OCI-LY3 (cell line): ENCODE data around the gene RFPL1.
"Not testable (repeated sequence)": the region's sequence is repeated elsewhere in the genome, so short reads cannot be mapped to it uniquely, and the experiment has no call there.

Experiments
- EZH2phosphoT487 ChIP-seq: fragments of 200-600 bp; shearing (Covaris generic); IDR thresholded peaks from 2 replicates; pipeline ENCODE4 v1.6.1; 2018; ENCODE audit warnings: antibody characterized with exemption, mixed run types, low read depth
- TF ChIP-seq, protein P1 (sequence below): fragments of 200-600, 300-600 bp; sonication (generic); IDR thresholded peaks from 2 replicates; pipeline ENCODE4 v1.5.1; 2014; ENCODE audit warnings: antibody characterized with exemption, low read length, low read depth

DNA sequence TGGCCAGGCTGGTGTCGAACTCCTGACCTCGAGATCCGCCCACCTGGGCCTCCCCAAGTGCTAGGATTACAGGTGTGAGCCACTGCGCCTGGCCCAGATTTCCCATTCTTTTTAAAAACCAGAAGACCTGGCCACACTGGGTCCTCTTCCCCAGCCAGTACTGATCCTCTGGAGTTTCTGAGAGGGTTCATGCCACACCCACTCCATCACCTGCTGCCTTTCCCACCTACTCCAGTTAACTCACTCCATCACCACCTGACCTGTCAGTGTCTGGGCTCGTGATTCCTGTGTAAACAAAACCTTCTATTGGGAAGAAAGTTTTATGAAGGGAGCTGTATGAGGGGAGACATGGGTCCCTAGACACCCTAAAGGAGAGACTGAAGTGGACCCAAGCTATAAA, 19.7 kb upstream of the RFPL1 start:
- TF ChIP-seq, protein P1, sequence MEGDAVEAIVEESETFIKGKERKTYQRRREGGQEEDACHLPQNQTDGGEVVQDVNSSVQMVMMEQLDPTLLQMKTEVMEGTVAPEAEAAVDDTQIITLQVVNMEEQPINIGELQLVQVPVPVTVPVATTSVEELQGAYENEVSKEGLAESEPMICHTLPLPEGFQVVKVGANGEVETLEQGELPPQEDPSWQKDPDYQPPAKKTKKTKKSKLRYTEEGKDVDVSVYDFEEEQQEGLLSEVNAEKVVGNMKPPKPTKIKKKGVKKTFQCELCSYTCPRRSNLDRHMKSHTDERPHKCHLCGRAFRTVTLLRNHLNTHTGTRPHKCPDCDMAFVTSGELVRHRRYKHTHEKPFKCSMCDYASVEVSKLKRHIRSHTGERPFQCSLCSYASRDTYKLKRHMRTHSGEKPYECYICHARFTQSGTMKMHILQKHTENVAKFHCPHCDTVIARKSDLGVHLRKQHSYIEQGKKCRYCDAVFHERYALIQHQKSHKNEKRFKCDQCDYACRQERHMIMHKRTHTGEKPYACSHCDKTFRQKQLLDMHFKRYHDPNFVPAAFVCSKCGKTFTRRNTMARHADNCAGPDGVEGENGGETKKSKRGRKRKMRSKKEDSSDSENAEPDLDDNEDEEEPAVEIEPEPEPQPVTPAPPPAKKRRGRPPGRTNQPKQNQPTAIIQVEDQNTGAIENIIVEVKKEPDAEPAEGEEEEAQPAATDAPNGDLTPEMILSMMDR, result not testable (repeated sequence)
- TF ChIP-seq EZH2phosphoT487, result not testable (repeated sequence)
